A549 (cell line): ENCODE measurements around the gene AFAP1.

Experiments
- CBX2 ChIP-seq: fragments of 200-600 bp; sonication (generic); IDR thresholded peaks from 2 replicates; pipeline ENCODE4 v1.6.1; 2016; ENCODE audit warnings: low read depth, mild to moderate bottlenecking, borderline replicate concordance
- CEBPB ChIP-seq, 2 experiments: fragments of >200 bp in 1 of 2; sonication (Bioruptor Twin) in 1 of 2; formaldehyde crosslinking in 1 of 2; IDR thresholded peaks; 2 replicates each; pipeline ENCODE4 v1.6.1; 2012 to 2016
- CTCF ChIP-seq: fragments of >200 bp; sonication (Bioruptor Twin); formaldehyde crosslinking; IDR thresholded peaks from 3 replicates; pipeline ENCODE4 v1.5.1; 2016
- JUN ChIP-seq, 2 experiments: fragments of >200 bp; sonication (Bioruptor Twin); formaldehyde crosslinking; IDR thresholded peaks; 2 replicates in 1 of 2; 3 replicates in 1 of 2; pipeline ENCODE4 v1.6.1; 2016 to 2017
- KDM5A ChIP-seq: fragments of 200-600 bp; sonication (generic); IDR thresholded peaks from 2 replicates; pipeline ENCODE4 v1.6.1; 2016; ENCODE audit warnings: antibody characterized with exemption, mild to moderate bottlenecking
- MAZ ChIP-seq: fragments of 150-350 bp; IDR thresholded peaks from 2 replicates; pipeline ENCODE4 v1.6.1; 2014; ENCODE audit warnings: antibody characterized with exemption, low read depth, low read length, borderline replicate concordance
- MYC ChIP-seq: IDR thresholded peaks from 2 replicates; pipeline ENCODE4 v1.6.1; 2012; ENCODE audit warnings: mild to moderate bottlenecking, inconsistent platforms, low read length, improper control_type of control experiment, borderline replicate concordance
- POLR2A ChIP-seq: IDR thresholded peaks from 2 replicates; pipeline ENCODE4 v1.6.1; 2012; ENCODE audit warnings: mild to moderate bottlenecking, low read length
- RAD21 ChIP-seq, 2 experiments: fragments of >200 bp in 1 of 2; sonication (Bioruptor Twin) in 1 of 2; formaldehyde crosslinking in 1 of 2; IDR thresholded peaks in 1 of 2; conservative IDR thresholded peaks in 1 of 2; 2 replicates in 1 of 2; 3 replicates in 1 of 2; pipeline ENCODE4 v1.6.1; 2012 to 2018; ENCODE audit warnings: inconsistent platforms in 1 of 2
- TFCP2L1 ChIP-seq: fragments of 250-450 bp; sonication (Bioruptor Pico); IDR thresholded peaks from 2 replicates; pipeline ENCODE4 v1.5.0; 2021; ENCODE audit warnings: mild to moderate bottlenecking

- TF ChIP-seq JUN (IDR thresholded peaks at IDR 0.05) (no peak), CTCF (no peak), MYC (no peak), TFCP2L1 (CRISPR knock-in tag) (no peak), MAZ (no peak), RAD21 (conservative IDR thresholded peaks at IDR 0.05 in 1 of 2, IDR thresholded peaks at IDR 0.05 in 1 of 2) (no peak), CEBPB (IDR thresholded peaks at IDR 0.05) (no peak), KDM5A (no peak), POLR2A (no peak), CBX2 (no peak)
Measured at GRCh38 chr4:7984286-7984925, 44.7 kb upstream of the AFAP1 start.
